Right lung (tissue), 5 donors: ENCODE data around the gene SVEP1. TPM values are rescaled to one million over a fixed set of nuclear protein-coding genes. Genes with fewer than 3 reads are reported as not detected.
"Not testable (repeated sequence)": the region's sequence is repeated elsewhere in the genome, so short reads cannot be mapped to it uniquely, and the experiment has no call there.

Source experiments
- DNase-seq, 2 donors: peaks; one replicate each; pipeline ENCODE4 v3.0.0-alpha.2; 2013
- polyA plus RNA-seq, 5 donors: library from polyadenylated mRNA; unstranded; fragments of 120-200 nt; gene quantifications; one replicate each; pipeline versions ENCODE4 v1.2.1 to v1.2.3, GENCODE V29; 2013; ENCODE audit warnings: inconsistent platforms in 1 of 5, low replicate concordance in 1 of 5; ENCODE audit not compliant: insufficient read length in 5 of 5, insufficient read depth in 1 of 5

SVEP1 gene
- polyA plus RNA-seq, 5 donors = 15.8 to 31.9 (median 27.7) TPM

- no peak for DNase-seq
Measured at GRCh38 chr9:110451726-110452125, 127.8 kb downstream of the SVEP1 start.

GRCh38 chr9:110447476-110447875, 132.1 kb downstream of the SVEP1 start:
- no peak for DNase-seq

- DNase-seq = no peak
Measured at GRCh38 chr9:110446171-110446570, 133.4 kb downstream of the SVEP1 start.

GRCh38 chr9:110444911-110445310, 134.6 kb downstream of the SVEP1 start:
- DNase-seq = no peak

GRCh38 chr9:110443866-110444220, 135.7 kb downstream of the SVEP1 start:
- DNase-seq = no peak

- no peak for DNase-seq
Measured at GRCh38 chr9:110443146-110443865, 136.2 kb downstream of the SVEP1 start.

- no peak for DNase-seq
Measured at GRCh38 chr9:110440796-110441195, 138.7 kb downstream of the SVEP1 start.

GRCh38 chr9:110440172-110440571, 139.4 kb downstream of the SVEP1 start:
- no peak for DNase-seq

- DNase-seq = no peak
Measured at GRCh38 chr9:110432253-110432652, 147.3 kb downstream of the SVEP1 start.

- DNase-seq = no peak
Measured at GRCh38 chr9:110429453-110429852, 150.1 kb downstream of the SVEP1 start.

- no peak for DNase-seq
Measured at GRCh38 chr9:110427497-110428104, 151.9 kb downstream of the SVEP1 start.

- no peak for DNase-seq
Measured at GRCh38 chr9:110426052-110426709, 153.4 kb downstream of the SVEP1 start.

GRCh38 chr9:110414471-110414870, 165.1 kb downstream of the SVEP1 start:
- DNase-seq = no peak

GRCh38 chr9:110410961-110411360, 168.6 kb downstream of the SVEP1 start:
- no peak for DNase-seq

GRCh38 chr9:110408598-110408997, 170.9 kb downstream of the SVEP1 start:
- no peak for DNase-seq

GRCh38 chr9:110405858-110406443, 173.6 kb downstream of the SVEP1 start:
- DNase-seq = no peak

GRCh38 chr9:110404473-110404872, 175.1 kb downstream of the SVEP1 start:
- no peak for DNase-seq

GRCh38 chr9:110399983-110400382, 179.6 kb downstream of the SVEP1 start:
- DNase-seq = no peak

- not testable (repeated sequence) for DNase-seq
Measured at GRCh38 chr9:110398992-110399391, 180.5 kb downstream of the SVEP1 start.

- no peak for DNase-seq
Measured at GRCh38 chr9:110391826-110392485, 187.6 kb downstream of the SVEP1 start.

- DNase-seq = no peak
Measured at GRCh38 chr9:110389148-110389750, 190.3 kb downstream of the SVEP1 start.

GRCh38 chr9:110383491-110383890, 196.1 kb downstream of the SVEP1 start:
- no peak for DNase-seq
